ENCODE measurements around the gene NAB2.

- TF ChIP-seq POLR2AphosphoS5 (IDR thresholded peaks at IDR 0.05; ENCODE audit: low read depth, low read length), result no peak
- TF ChIP-seq, protein P1, sequence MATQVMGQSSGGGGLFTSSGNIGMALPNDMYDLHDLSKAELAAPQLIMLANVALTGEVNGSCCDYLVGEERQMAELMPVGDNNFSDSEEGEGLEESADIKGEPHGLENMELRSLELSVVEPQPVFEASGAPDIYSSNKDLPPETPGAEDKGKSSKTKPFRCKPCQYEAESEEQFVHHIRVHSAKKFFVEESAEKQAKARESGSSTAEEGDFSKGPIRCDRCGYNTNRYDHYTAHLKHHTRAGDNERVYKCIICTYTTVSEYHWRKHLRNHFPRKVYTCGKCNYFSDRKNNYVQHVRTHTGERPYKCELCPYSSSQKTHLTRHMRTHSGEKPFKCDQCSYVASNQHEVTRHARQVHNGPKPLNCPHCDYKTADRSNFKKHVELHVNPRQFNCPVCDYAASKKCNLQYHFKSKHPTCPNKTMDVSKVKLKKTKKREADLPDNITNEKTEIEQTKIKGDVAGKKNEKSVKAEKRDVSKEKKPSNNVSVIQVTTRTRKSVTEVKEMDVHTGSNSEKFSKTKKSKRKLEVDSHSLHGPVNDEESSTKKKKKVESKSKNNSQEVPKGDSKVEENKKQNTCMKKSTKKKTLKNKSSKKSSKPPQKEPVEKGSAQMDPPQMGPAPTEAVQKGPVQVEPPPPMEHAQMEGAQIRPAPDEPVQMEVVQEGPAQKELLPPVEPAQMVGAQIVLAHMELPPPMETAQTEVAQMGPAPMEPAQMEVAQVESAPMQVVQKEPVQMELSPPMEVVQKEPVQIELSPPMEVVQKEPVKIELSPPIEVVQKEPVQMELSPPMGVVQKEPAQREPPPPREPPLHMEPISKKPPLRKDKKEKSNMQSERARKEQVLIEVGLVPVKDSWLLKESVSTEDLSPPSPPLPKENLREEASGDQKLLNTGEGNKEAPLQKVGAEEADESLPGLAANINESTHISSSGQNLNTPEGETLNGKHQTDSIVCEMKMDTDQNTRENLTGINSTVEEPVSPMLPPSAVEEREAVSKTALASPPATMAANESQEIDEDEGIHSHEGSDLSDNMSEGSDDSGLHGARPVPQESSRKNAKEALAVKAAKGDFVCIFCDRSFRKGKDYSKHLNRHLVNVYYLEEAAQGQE (IDR thresholded peaks at IDR 0.05; ENCODE audit: insufficient read depth in 1 of 2, low read depth in 2 of 2, low read length in 2 of 2), result no peak
- TF ChIP-seq SIN3A (IDR thresholded peaks at IDR 0.05; ENCODE audit: borderline replicate concordance, insufficient read depth, low read length), result no peak
- TF ChIP-seq TAF1 (IDR thresholded peaks at IDR 0.05; ENCODE audit: borderline replicate concordance, insufficient read depth, low read length), result no peak
Measured at GRCh38 chr12:57046947-57047890, 41.7 kb upstream of the NAB2 start.
